ENCODE measurements around the gene RELT. TPM values are rescaled to one million over a fixed set of nuclear protein-coding genes. Genes with fewer than 3 reads are reported as not detected.

Gene RELT
- total and polyA plus RNA-seq, 9 of the 15 experiments (the other 6 are each of a cell fraction or from before 2014, with no cell fraction given): 1.1 to 20.2 (median 7.4) TPM

GRCh38 chr11:73390601-73391565 lies 14.7 kb downstream of the RELT start:
- peaks cover 26% of the 10 kb centered on the region for H3K79me2 ChIP-seq (ENCODE audit: control insufficient read depth, insufficient read depth, low read length)
- peaks cover 6% of the 10 kb centered on the region for H3K9me1 ChIP-seq (ENCODE audit: control insufficient read depth, insufficient read depth, low read length)
- H2AFZ ChIP-seq (ENCODE audit: low read depth, low read length): no peak overlapping the region
- no TSS peak for BruUV-seq (replicated peaks)
- no peak for DNase-seq (ENCODE audit: extremely low read depth in 1 of 4, low spot score in 3 of 4)
- no peak for ATAC-seq
- H3K9ac ChIP-seq (ENCODE audit: insufficient read depth in 1 of 2, low read depth in 2 of 2, low read length in 2 of 2): peak overlapping the region in 1 of 2 experiments; percentile 65; a peak in 2 of 4 replicates
- TF ChIP-seq RHOXF2B (CRISPR knock-in tag; conservative IDR thresholded peaks at IDR 0.05) (no peak), ZNF3 (CRISPR knock-in tag; IDR thresholded peaks at IDR 0.05) (no peak), RBFOX2 (IDR thresholded peaks at IDR 0.05; ENCODE audit: low read depth, low read length) (0 out of 2 replicates have a peak, but pooled peaks have one; percentile 25), MCM3 (IDR thresholded peaks at IDR 0.05) (no peak), ZNF639 (CRISPR knock-in tag; conservative IDR thresholded peaks at IDR 0.05 in 1 of 2, IDR thresholded peaks at IDR 0.05 in 1 of 2) (no peak)
- TF ChIP-seq, protein P1, sequence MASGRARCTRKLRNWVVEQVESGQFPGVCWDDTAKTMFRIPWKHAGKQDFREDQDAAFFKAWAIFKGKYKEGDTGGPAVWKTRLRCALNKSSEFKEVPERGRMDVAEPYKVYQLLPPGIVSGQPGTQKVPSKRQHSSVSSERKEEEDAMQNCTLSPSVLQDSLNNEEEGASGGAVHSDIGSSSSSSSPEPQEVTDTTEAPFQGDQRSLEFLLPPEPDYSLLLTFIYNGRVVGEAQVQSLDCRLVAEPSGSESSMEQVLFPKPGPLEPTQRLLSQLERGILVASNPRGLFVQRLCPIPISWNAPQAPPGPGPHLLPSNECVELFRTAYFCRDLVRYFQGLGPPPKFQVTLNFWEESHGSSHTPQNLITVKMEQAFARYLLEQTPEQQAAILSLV (tag; IDR thresholded peaks at IDR 0.05): no peak
- POLR2A ChIA-PET: interaction anchor here (1.2 kb wide), 1 partner anchor 9 kb away, joined by 4 read pairs; no protein-coding TSS in a partner anchor
- no peak overlapping the region for H3K4me2 ChIP-seq (ENCODE audit: insufficient read depth, low read length)
- no peak overlapping the region for H3K27ac ChIP-seq (ENCODE audit: extremely low read depth, low read depth, low read length)
- intact Hi-C loops (cut with micrococcal nuclease) (no loop called here), in situ Hi-C loops (cut with MboI) (loop anchor here (5.0 kb wide), 2 partner anchors 39 to 84 kb away; partner anchors contain the start of gene ARHGEF17)
- peaks cover 31% of the 10 kb centered on the region for H4K20me1 ChIP-seq (replicated peaks; ENCODE audit: control insufficient read depth, insufficient read depth, low read length)
- 87% methylated on average over 11 of the region's 12 CpGs for WGBS (ENCODE audit: insufficient coverage, low coverage, missing lambda C conversion rate)
- no peaks in the 10 kb centered on the region for H3K27me3 ChIP-seq (ENCODE audit: control insufficient read depth in 2 of 2, insufficient read depth in 2 of 2, low read length in 2 of 2)
- peaks cover 68% of the 10 kb centered on the region; the same call in 2 of the 3 replicates for H3K36me3 ChIP-seq (ENCODE audit: control insufficient read depth, insufficient read depth, low read length)
- peaks cover 9 to 65% of the 10 kb centered on the region in 2 experiments for H3K4me1 ChIP-seq (replicated peaks in 1 of 2; ENCODE audit: control insufficient read depth in 2 of 2, insufficient read depth in 2 of 2, low read length in 2 of 2)
- H3K4me3 ChIP-seq: no peak overlapping the region
- FAIRE-seq: no peak
- H3K9me3 ChIP-seq (replicated peaks; ENCODE audit: control insufficient read depth, insufficient read depth, low read depth, low read length): no peaks in the 10 kb centered on the region
- CTCF ChIA-PET (ENCODE audit: low intra/inter-chr PET ratio): interaction anchor here (1.5 to 4.0 kb wide), 2 partner anchors 40 kb away, joined by 3 to 51 read pairs; no protein-coding TSS in a partner anchor

Data from K562 (cell line).